Vagina (tissue), 2 donors: Measurements from ENCODE around the gene RITA1.

Experiments used
- POLR2A ChIP-seq, 2 donors: fragments of 450-650 bp; IDR thresholded peaks; one replicate each; pipeline ENCODE4 v1.6.1; 2017; ENCODE audit warnings: antibody characterized with exemption in 2 of 2, mild to moderate bottlenecking in 2 of 2, moderate library complexity in 2 of 2
- POLR2AphosphoS5 ChIP-seq, 2 donors: sonication (generic); formaldehyde crosslinking; IDR thresholded peaks; one replicate each; pipeline ENCODE4 v1.9.0; 2017; ENCODE audit warnings: antibody characterized with exemption in 2 of 2, mild to moderate bottlenecking in 2 of 2, low read depth in 1 of 2; ENCODE audit not compliant: insufficient read depth in 1 of 2
- TF ChIP-seq, protein P1 (sequence below), 3 experiments: fragments of 450-650 bp in 2 of 3; fragments of 200-600 bp in 1 of 3; sonication (generic) in 1 of 3; IDR thresholded peaks; one replicate each; pipeline ENCODE4 v1.5.1; 2017 to 2019; ENCODE audit warnings: antibody characterized with exemption in 3 of 3, mild to moderate bottlenecking in 2 of 3, moderate library complexity in 2 of 3

DNA sequence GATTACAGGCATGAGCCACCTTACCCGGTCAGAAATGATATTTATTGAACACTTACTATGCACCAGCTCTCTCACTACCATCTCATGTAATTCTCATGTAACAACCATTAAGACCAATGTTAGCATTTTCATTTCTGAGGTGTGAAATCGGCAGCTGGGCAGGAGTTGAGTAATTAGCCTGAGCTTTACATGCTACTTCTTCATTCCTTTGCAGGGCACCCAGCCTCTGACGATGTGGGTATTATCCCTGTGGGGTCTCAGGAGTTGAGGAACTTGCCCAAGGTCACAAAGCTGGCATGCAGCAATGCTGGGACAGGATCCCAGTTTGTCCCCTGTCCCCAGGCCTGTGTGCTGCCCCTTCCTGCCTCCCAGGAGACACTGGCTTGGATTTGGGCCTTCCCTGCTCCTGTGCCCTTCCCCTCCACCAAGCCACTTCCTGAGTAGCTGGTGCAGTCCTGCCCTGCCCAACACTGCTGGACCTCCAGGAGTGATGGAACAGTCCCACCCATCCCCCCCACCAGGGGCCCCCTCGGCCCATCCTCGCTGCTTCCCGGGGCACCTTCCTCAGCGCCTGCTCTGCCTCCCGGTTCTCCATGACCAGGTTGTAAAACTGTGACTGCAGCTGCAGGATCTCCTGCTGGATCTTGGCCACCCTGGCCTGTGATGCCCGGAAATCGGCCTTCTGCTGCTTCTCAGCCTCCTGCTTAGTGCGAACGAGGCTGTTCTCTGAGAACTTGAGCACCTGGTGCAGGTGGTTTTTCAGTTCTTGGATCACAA, 14.7 kb downstream of the RITA1 start:
- TF ChIP-seq, protein P1, sequence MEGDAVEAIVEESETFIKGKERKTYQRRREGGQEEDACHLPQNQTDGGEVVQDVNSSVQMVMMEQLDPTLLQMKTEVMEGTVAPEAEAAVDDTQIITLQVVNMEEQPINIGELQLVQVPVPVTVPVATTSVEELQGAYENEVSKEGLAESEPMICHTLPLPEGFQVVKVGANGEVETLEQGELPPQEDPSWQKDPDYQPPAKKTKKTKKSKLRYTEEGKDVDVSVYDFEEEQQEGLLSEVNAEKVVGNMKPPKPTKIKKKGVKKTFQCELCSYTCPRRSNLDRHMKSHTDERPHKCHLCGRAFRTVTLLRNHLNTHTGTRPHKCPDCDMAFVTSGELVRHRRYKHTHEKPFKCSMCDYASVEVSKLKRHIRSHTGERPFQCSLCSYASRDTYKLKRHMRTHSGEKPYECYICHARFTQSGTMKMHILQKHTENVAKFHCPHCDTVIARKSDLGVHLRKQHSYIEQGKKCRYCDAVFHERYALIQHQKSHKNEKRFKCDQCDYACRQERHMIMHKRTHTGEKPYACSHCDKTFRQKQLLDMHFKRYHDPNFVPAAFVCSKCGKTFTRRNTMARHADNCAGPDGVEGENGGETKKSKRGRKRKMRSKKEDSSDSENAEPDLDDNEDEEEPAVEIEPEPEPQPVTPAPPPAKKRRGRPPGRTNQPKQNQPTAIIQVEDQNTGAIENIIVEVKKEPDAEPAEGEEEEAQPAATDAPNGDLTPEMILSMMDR (IDR thresholded peaks at IDR 0.05) = no peak
- TF ChIP-seq POLR2A (IDR thresholded peaks at IDR 0.05) = no peak
- no peak for TF ChIP-seq POLR2AphosphoS5 (IDR thresholded peaks at IDR 0.05; ENCODE audit: insufficient read depth in 1 of 2, low read depth in 1 of 2)
